Hepatocyte (in vitro differentiated cells): Measurements from ENCODE around the gene ANKS4B. TPM values are rescaled to one million over a fixed set of nuclear protein-coding genes. Genes with fewer than 3 reads are reported as not detected.

Source experiments
- DNase-seq: peaks from one replicate; pipeline ENCODE4 v3.0.0-alpha.2; 2016; ENCODE audit warnings: low spot score
- H2AFZ ChIP-seq: fragments of 200-600 bp; sonication (generic); 2 replicates; pipeline ENCODE4 v1.6.0; 2016; ENCODE audit warnings: antibody characterized with exemption, mild to moderate bottlenecking
- H3K27ac ChIP-seq: fragments of 200-600 bp; sonication (generic); 2 replicates; pipeline ENCODE4 v1.5.1; 2016; ENCODE audit warnings: mild to moderate bottlenecking
- H3K27me3 ChIP-seq: fragments of 200-600 bp; sonication (generic); 2 replicates; pipeline ENCODE4 v1.6.1; 2016
- H3K36me3 ChIP-seq: fragments of 200-600 bp; sonication (generic); replicated peaks from 2 replicates; pipeline ENCODE4 v1.5.1; 2016; ENCODE audit warnings: low read depth; ENCODE audit not compliant: insufficient read depth
- H3K4me1 ChIP-seq: fragments of 200-600 bp; sonication (generic); 2 replicates; pipeline ENCODE4 v1.5.1; 2016; ENCODE audit warnings: mild to moderate bottlenecking, moderate library complexity; ENCODE audit not compliant: insufficient read depth
- H3K4me2 ChIP-seq: fragments of 200-600 bp; sonication (generic); 2 replicates; pipeline ENCODE4 v1.6.0; 2016
- H3K4me3 ChIP-seq: fragments of 200-600 bp; sonication (generic); 2 replicates; pipeline ENCODE4 v1.5.1; 2016; ENCODE audit warnings: mild to moderate bottlenecking
- H3K79me2 ChIP-seq: fragments of 200-600 bp; sonication (generic); 2 replicates; pipeline ENCODE4 v1.6.0; 2017; ENCODE audit warnings: mild to moderate bottlenecking
- H3K9me2 ChIP-seq: fragments of 200-600 bp; sonication (generic); replicated peaks from 2 replicates; pipeline ENCODE4 v1.6.0; 2017; ENCODE audit warnings: mild to moderate bottlenecking; ENCODE audit not compliant: insufficient read depth
- H3K9me3 ChIP-seq: fragments of 200-600 bp; sonication (generic); 2 replicates; pipeline ENCODE4 v1.5.1; 2016; ENCODE audit warnings: low read depth, mild to moderate bottlenecking
- H4K20me1 ChIP-seq: fragments of 200-600 bp; sonication (generic); 2 replicates; pipeline ENCODE4 v1.6.0; 2016; ENCODE audit warnings: mild to moderate bottlenecking; ENCODE audit not compliant: insufficient read depth, poor library complexity, severe bottlenecking
- EZH2 ChIP-seq: fragments of 200-600 bp; sonication (generic); IDR thresholded peaks from 2 replicates; pipeline ENCODE4 v1.6.1; 2016; ENCODE audit warnings: antibody characterized with exemption, mild to moderate bottlenecking, borderline replicate concordance
- EZH2phosphoT487 ChIP-seq: fragments of 200-600 bp; sonication (generic); IDR thresholded peaks from one replicate; pipeline ENCODE4 v1.6.1; 2018; ENCODE audit warnings: antibody characterized with exemption, mild to moderate bottlenecking, low read depth, moderate library complexity; ENCODE audit not compliant: unreplicated experiment, severe bottlenecking
- WGBS: methylation state at CpG from one replicate; pipeline ENCODE4 v1.1.6; 2016; ENCODE audit warnings: low lambda C conversion rate; ENCODE audit errors: missing lambda C conversion rate; 5-methylcytosine and 5-hydroxymethylcytosine counted together
- polyA plus RNA-seq: library from polyadenylated mRNA; unstranded; fragments of >200 nt; fragmentation: Nextera tagmentation; extraction: Ambion mirVana; gene quantifications from 2 replicates; pipeline ENCODE4 v1.2.1, GENCODE V29; 2016
- total RNA-seq: library from RNA; depleted of rRNA; stranded (reverse); fragments of >200 nt; gene quantifications from 2 replicates; pipeline ENCODE4 v1.2.3, GENCODE V29; 2014
- TF ChIP-seq, protein P1 (sequence below): fragments of 200-600 bp; sonication (generic); IDR thresholded peaks from 2 replicates; pipeline ENCODE4 v1.5.1; 2016; ENCODE audit warnings: antibody characterized with exemption, mild to moderate bottlenecking; ENCODE audit not compliant: poor library complexity

ANKS4B gene
- total and polyA plus RNA-seq, 2 experiments from 2014 or later = 7.9 to 20.9 TPM

DNA sequence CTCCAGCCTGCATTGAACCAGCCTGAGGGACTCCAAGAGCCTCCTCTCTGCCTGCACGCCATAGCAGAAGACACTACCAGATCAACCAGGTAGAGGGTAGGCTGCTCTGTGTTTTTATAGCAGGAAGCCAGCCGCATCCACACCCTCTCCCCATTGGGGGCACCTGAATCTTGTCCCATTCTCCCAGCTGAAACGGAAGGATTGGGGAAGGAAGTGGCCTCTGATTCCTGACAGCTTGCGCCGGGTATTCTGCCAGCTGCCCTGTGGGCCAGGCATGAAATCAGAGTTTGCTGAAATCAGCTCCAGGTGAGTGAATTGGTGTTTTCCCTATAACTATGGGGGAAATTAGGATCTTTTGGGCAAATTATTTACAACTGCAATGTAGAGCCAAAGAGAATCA lies 22.0 kb upstream of the ANKS4B start, which contains the start of gene ZP2:
TSS of gene ZP2 (minus strand) at position 89 of the 400 bp plus-strand sequence. CDS start at position 62, 27 bp downstream.
- H3K36me3 ChIP-seq = no peaks in the 10 kb centered on the region
- no peaks in the 10 kb centered on the region for H3K27me3 ChIP-seq
- WGBS = 87% methylated on average over 5 of the region's 5 CpGs
- TF ChIP-seq, protein P1, sequence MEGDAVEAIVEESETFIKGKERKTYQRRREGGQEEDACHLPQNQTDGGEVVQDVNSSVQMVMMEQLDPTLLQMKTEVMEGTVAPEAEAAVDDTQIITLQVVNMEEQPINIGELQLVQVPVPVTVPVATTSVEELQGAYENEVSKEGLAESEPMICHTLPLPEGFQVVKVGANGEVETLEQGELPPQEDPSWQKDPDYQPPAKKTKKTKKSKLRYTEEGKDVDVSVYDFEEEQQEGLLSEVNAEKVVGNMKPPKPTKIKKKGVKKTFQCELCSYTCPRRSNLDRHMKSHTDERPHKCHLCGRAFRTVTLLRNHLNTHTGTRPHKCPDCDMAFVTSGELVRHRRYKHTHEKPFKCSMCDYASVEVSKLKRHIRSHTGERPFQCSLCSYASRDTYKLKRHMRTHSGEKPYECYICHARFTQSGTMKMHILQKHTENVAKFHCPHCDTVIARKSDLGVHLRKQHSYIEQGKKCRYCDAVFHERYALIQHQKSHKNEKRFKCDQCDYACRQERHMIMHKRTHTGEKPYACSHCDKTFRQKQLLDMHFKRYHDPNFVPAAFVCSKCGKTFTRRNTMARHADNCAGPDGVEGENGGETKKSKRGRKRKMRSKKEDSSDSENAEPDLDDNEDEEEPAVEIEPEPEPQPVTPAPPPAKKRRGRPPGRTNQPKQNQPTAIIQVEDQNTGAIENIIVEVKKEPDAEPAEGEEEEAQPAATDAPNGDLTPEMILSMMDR = no peak
- TF ChIP-seq EZH2 (no peak), EZH2phosphoT487 (no peak)
- H3K4me2 ChIP-seq = no peak within 1 kb of the TSS
- no peak within 1 kb of the TSS for H3K27ac ChIP-seq
- no peaks in the 10 kb centered on the region for H3K4me1 ChIP-seq
- H3K4me3 ChIP-seq = no peak within 1 kb of the TSS
- H3K9me2 ChIP-seq = no peaks in the 10 kb centered on the region
- H4K20me1 ChIP-seq = no peaks in the 10 kb centered on the region
- H3K79me2 ChIP-seq = no peaks in the 10 kb centered on the region
- H2AFZ ChIP-seq = no peak within 1 kb of the TSS
- no peak for DNase-seq
- no peaks in the 10 kb centered on the region for H3K9me3 ChIP-seq

DNA sequence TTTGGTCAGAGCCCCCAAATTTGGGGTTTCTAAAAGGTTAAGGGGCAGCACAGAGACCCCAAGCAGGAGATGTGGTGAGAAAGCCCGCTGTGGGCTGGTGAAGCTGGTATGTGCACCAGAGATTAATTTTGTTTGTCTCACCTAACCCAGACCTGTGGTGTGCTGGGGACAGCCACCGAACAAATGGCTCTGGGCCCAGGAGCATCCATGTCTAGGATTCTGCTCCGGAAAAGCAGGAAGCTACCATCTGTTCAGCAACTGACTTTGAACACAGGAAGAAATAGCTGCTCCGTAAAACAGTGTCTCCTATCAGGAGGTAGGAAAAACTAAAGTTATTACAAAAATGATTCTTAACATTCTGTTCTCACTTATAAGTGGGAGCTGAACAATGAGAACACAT lies 19.4 kb upstream of the ANKS4B start:
- Histone ChIP-seq H3K27me3 (no peaks in the 10 kb centered on the region), H2AFZ (no peak overlapping the region), H3K4me1 (no peaks in the 10 kb centered on the region), H3K79me2 (no peaks in the 10 kb centered on the region), H3K27ac (no peak overlapping the region), H4K20me1 (no peaks in the 10 kb centered on the region), H3K9me3 (no peaks in the 10 kb centered on the region), H3K4me3 (no peak overlapping the region), H3K9me2 (no peaks in the 10 kb centered on the region), H3K4me2 (no peak overlapping the region), H3K36me3 (no peaks in the 10 kb centered on the region)
- WGBS = 81% methylated on average over 4 of the region's 4 CpGs
- DNase-seq = no peak
- TF ChIP-seq EZH2phosphoT487 (no peak), EZH2 (no peak)
- TF ChIP-seq, protein P1 = no peak

DNA sequence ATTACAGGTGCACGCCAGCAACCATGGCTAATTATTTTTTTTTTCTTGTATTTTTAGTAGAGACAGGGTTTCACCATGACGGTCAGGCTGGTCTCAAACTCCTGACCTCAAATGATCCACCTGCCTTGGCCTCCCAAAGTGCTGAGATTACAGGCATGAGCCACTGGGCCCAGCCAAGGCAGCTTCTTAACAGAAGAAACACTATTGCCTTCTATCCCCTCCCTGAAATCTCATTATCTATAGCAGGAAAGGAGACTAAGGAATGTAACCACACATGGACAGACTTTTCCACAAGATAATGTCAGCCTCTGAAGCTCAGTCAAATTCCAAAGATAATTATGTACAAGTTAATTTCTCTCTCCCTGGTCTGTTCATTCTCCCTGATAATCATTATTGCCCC lies 16.4 kb upstream of the ANKS4B start:
- no peaks in the 10 kb centered on the region for H4K20me1 ChIP-seq
- no peaks in the 10 kb centered on the region for H3K9me2 ChIP-seq
- H3K27ac ChIP-seq = no peak overlapping the region
- no peak overlapping the region for H2AFZ ChIP-seq
- H3K4me3 ChIP-seq = no peak overlapping the region
- 90% methylated on average over 2 of the region's 2 CpGs for WGBS
- no peaks in the 10 kb centered on the region for H3K9me3 ChIP-seq
- no peaks in the 10 kb centered on the region for H3K27me3 ChIP-seq
- TF ChIP-seq EZH2 (no peak), EZH2phosphoT487 (no peak)
- TF ChIP-seq, protein P1 = no peak
- no peaks in the 10 kb centered on the region for H3K36me3 ChIP-seq
- no peak for DNase-seq
- H3K4me2 ChIP-seq = no peak overlapping the region
- no peaks in the 10 kb centered on the region for H3K79me2 ChIP-seq
- H3K4me1 ChIP-seq = no peaks in the 10 kb centered on the region

DNA sequence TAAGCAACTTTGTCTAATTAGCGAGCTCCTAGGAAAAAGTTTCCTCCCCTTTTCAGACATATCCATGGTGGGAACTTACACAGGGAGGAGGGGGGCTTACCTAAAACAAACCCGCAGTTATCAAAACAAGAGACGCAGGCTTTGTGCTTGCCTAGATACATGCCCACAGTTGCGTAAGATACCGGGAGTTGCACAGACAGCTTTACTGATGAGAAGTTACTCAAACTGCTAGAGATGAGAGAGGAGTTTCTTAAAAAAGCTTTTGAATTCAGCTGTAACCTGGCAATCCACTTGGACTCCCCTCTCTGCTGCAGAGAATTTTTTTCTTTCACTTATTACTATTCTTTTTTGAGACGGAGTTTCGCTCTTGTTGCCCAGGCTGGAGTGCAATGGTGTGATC lies 15.3 kb upstream of the ANKS4B start:
- DNase-seq = no peak

More for the DNA sequence above, 15.3 kb upstream of the ANKS4B start:
- 57% methylated on average over 7 of the region's 7 CpGs for WGBS
- Histone ChIP-seq H2AFZ (no peak overlapping the region), H3K4me3 (no peak overlapping the region), H3K27me3 (no peaks in the 10 kb centered on the region), H3K36me3 (no peaks in the 10 kb centered on the region), H3K4me2 (no peak overlapping the region), H3K27ac (no peak overlapping the region), H3K4me1 (peaks cover 6% of the 10 kb centered on the region), H3K9me3 (no peaks in the 10 kb centered on the region), H3K9me2 (no peaks in the 10 kb centered on the region), H3K79me2 (no peaks in the 10 kb centered on the region), H4K20me1 (no peaks in the 10 kb centered on the region)
- TF ChIP-seq EZH2phosphoT487 (no peak), EZH2 (no peak)
- TF ChIP-seq, protein P1 = no peak
